Keratinocyte (primary cell): ENCODE measurements around the gene TCF7L2. TPM values are rescaled to one million over a fixed set of nuclear protein-coding genes. Genes with fewer than 3 reads are reported as not detected.
"Not testable (repeated sequence)": the region's sequence is repeated elsewhere in the genome, so short reads cannot be mapped to it uniquely, and the experiment has no call there.

Experiments
- DNase-seq: peaks from one replicate; pipeline ENCODE4 v3.0.0-alpha.2; 2011; ENCODE audit warnings: low read depth, missing footprints, low spot score
- FAIRE-seq: peaks from 2 replicates; lab custom pipeline; 2011; peaks lifted over from hg19 to GRCh38; lab: Jason Lieb, UNC
- H2AFZ ChIP-seq: 2 replicates; pipeline ENCODE4 v1.6.0; 2012; ENCODE audit warnings: low read length, control low read depth, inconsistent platforms; ENCODE audit not compliant: control insufficient read depth
- H3K27ac ChIP-seq: 2 replicates; pipeline ENCODE4 v1.5.1; 2011; ENCODE audit warnings: low read length; ENCODE audit not compliant: control insufficient read depth, insufficient read depth
- H3K27me3 ChIP-seq: 3 replicates; pipeline ENCODE4 v1.6.0; 2011; ENCODE audit warnings: low read length; ENCODE audit not compliant: control insufficient read depth, insufficient read depth; ENCODE audit errors: extremely low read depth
- H3K36me3 ChIP-seq, 2 experiments: 2 replicates in 1 of 2; 3 replicates in 1 of 2; pipeline ENCODE4 v1.5.1; 2011; ENCODE audit warnings: low read length in 2 of 2, mild to moderate bottlenecking in 1 of 2; ENCODE audit not compliant: control insufficient read depth in 2 of 2, insufficient read depth in 2 of 2; ENCODE audit errors: extremely low read depth in 1 of 2
- H3K4me1 ChIP-seq: 3 replicates; pipeline ENCODE4 v1.5.1; 2011; ENCODE audit warnings: low read length; ENCODE audit not compliant: control insufficient read depth, insufficient read depth; ENCODE audit errors: extremely low read depth
- H3K4me2 ChIP-seq: 3 replicates; pipeline ENCODE4 v1.6.0; 2011; ENCODE audit warnings: low read depth, low read length; ENCODE audit not compliant: control insufficient read depth, insufficient read depth; ENCODE audit errors: extremely low read depth
- H3K4me3 ChIP-seq, 3 experiments: fragments of 200-600 bp in 1 of 3; sonication (generic) in 1 of 3; 2 replicates in 2 of 3; 3 replicates in 1 of 3; pipeline ENCODE4 v1.5.1; 2011 to 2016; ENCODE audit warnings: low read length in 3 of 3, mild to moderate bottlenecking in 3 of 3, control low read depth in 2 of 3, inconsistent platforms in 1 of 3, low read depth in 1 of 3, mixed read lengths in 1 of 3, mixed run types in 1 of 3, moderate library complexity in 1 of 3; ENCODE audit not compliant: control insufficient read depth in 2 of 3, insufficient read depth in 2 of 3; ENCODE audit errors: extremely low read depth in 1 of 3
- H3K79me2 ChIP-seq: 2 replicates; pipeline ENCODE4 v1.6.0; 2012; ENCODE audit warnings: low read length; ENCODE audit not compliant: control insufficient read depth, insufficient read depth
- H3K9ac ChIP-seq: 3 replicates; pipeline ENCODE4 v1.6.0; 2011; ENCODE audit warnings: low read length; ENCODE audit not compliant: control insufficient read depth, insufficient read depth; ENCODE audit errors: extremely low read depth
- H3K9me1 ChIP-seq: 3 replicates; pipeline ENCODE4 v1.6.0; 2011; ENCODE audit warnings: low read length; ENCODE audit not compliant: control insufficient read depth, insufficient read depth; ENCODE audit errors: extremely low read depth
- H3K9me3 ChIP-seq: 2 replicates; pipeline ENCODE4 v1.5.1; 2012; ENCODE audit warnings: low read depth, low read length; ENCODE audit not compliant: control insufficient read depth
- H4K20me1 ChIP-seq: 3 replicates; pipeline ENCODE4 v1.6.0; 2011; ENCODE audit warnings: low read length; ENCODE audit not compliant: control insufficient read depth, insufficient read depth; ENCODE audit errors: extremely low read depth
- EZH2 ChIP-seq: IDR thresholded peaks from one replicate; pipeline ENCODE4 v1.6.1; 2012; ENCODE audit warnings: inconsistent platforms, mild to moderate bottlenecking, low read length, moderate library complexity
- dilution Hi-C: fragments of 300-500 bp; cut with MboI; formaldehyde crosslinking; loops from one replicate; pipeline ENCODE4 v1.7.0; 2020; ENCODE audit warnings: low sequenced_read_pairs; ENCODE audit not compliant: extremely low pct_ligation_motif_present
- polyA plus RNA-seq, 5 experiments: library from polyadenylated mRNA; depleted of rRNA in 3 of 5; stranded (reverse) in 3 of 5; stranded (forward) in 1 of 5; unstranded in 1 of 5; fragments of >200 nt; gene quantifications; 1 replicate in 1 of 5; 2 replicates in 3 of 5; 3 replicates in 1 of 5; pipeline versions ENCODE4 v1.2.1 to v1.2.3, GENCODE V29; 2011 to 2012; ENCODE audit warnings: missing spikeins in 2 of 5, low read depth in 1 of 5, low replicate concordance in 1 of 5
- TF ChIP-seq, protein P1 (sequence below), 3 experiments: IDR thresholded peaks in 1 of 3; conservative IDR thresholded peaks in 1 of 3; optimal IDR thresholded peaks in 1 of 3; 2 replicates in 2 of 3; 3 replicates in 1 of 3; pipeline versions ENCODE3 to v1.5.1; 2011; ENCODE audit warnings: low read length in 3 of 3, mild to moderate bottlenecking in 3 of 3, moderate library complexity in 2 of 3, control low read depth in 1 of 3, inconsistent platforms in 1 of 3; ENCODE audit not compliant: insufficient read depth in 2 of 3; ENCODE audit errors: extremely low read depth in 1 of 3

TCF7L2 gene
- polyA plus RNA-seq, 1 donor (not counting 4 experiments of a cell fraction or from before 2014, with no cell fraction given) = 2.5 TPM

- Histone ChIP-seq H3K4me3 (no peak overlapping the region), H3K9me3 (no peaks in the 10 kb centered on the region), H3K4me2 (no peak overlapping the region), H2AFZ (no peak overlapping the region), H3K36me3 (no peaks in the 10 kb centered on the region), H4K20me1 (no peaks in the 10 kb centered on the region), H3K79me2 (no peaks in the 10 kb centered on the region), H3K9ac (no peak overlapping the region), H3K27me3 (no peaks in the 10 kb centered on the region), H3K9me1 (no peaks in the 10 kb centered on the region), H3K27ac (no peak overlapping the region), H3K4me1 (peaks cover 8% of the 10 kb centered on the region)
- no peak for FAIRE-seq
- dilution Hi-C loops = no loop called here
- TF ChIP-seq, protein P1, sequence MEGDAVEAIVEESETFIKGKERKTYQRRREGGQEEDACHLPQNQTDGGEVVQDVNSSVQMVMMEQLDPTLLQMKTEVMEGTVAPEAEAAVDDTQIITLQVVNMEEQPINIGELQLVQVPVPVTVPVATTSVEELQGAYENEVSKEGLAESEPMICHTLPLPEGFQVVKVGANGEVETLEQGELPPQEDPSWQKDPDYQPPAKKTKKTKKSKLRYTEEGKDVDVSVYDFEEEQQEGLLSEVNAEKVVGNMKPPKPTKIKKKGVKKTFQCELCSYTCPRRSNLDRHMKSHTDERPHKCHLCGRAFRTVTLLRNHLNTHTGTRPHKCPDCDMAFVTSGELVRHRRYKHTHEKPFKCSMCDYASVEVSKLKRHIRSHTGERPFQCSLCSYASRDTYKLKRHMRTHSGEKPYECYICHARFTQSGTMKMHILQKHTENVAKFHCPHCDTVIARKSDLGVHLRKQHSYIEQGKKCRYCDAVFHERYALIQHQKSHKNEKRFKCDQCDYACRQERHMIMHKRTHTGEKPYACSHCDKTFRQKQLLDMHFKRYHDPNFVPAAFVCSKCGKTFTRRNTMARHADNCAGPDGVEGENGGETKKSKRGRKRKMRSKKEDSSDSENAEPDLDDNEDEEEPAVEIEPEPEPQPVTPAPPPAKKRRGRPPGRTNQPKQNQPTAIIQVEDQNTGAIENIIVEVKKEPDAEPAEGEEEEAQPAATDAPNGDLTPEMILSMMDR (optimal IDR thresholded peaks at IDR 0.05 in 1 of 3, IDR thresholded peaks at IDR 0.05 in 1 of 3, conservative IDR thresholded peaks at IDR 0.05 in 1 of 3; ENCODE audit: extremely low read depth in 1 of 3, insufficient read depth in 2 of 3, low read length in 3 of 3) = peak; percentile 58 to 77 (median 67)
- TF ChIP-seq EZH2 = no peak
- no peak for DNase-seq
Observed at GRCh38 chr10:113108194-113108835, 158.3 kb downstream of the TCF7L2 start.

GRCh38 chr10:113108948-113109347 lies 158.9 kb downstream of the TCF7L2 start:
- Histone ChIP-seq H4K20me1 (no peaks in the 10 kb centered on the region), H2AFZ (no peak overlapping the region), H3K79me2 (no peaks in the 10 kb centered on the region), H3K4me2 (no peak overlapping the region), H3K4me1 (peaks cover 8% of the 10 kb centered on the region), H3K27me3 (no peaks in the 10 kb centered on the region), H3K36me3 (no peaks in the 10 kb centered on the region), H3K27ac (no peak overlapping the region), H3K9me3 (no peaks in the 10 kb centered on the region), H3K4me3 (no peak overlapping the region), H3K9ac (no peak overlapping the region), H3K9me1 (no peaks in the 10 kb centered on the region)
- no peak for FAIRE-seq
- no peak for DNase-seq
- TF ChIP-seq EZH2 = no peak
- TF ChIP-seq, protein P1 (optimal IDR thresholded peaks at IDR 0.05 in 1 of 3, IDR thresholded peaks at IDR 0.05 in 1 of 3, conservative IDR thresholded peaks at IDR 0.05 in 1 of 3; ENCODE audit: extremely low read depth in 1 of 3, insufficient read depth in 2 of 3, low read length in 3 of 3) = no peak
- dilution Hi-C loops = no loop called here

DNA sequence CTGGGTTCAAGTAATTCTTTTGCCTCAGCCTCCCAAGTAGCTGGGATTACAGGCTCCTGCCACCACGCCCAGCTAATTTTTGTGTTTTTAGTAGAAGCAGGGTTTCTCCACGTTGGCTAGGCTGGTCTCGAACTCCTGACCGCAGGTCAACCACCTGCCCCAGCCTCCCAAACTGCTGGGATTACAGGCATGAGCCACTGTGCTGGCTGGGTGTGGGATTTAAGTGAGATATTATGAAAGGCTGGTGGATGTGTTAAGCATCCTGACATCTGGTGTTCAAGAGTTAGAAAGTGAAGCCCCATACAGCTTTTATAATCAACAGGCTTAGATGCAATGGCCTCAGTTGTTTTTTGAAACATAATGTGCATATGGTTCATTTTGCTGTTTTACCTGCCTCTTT lies 159.4 kb downstream of the TCF7L2 start:
- H3K4me3 ChIP-seq, dilution Hi-C loops, H3K79me2 ChIP-seq, H3K4me2 ChIP-seq, H3K9ac ChIP-seq, H3K27me3 ChIP-seq, H3K36me3 ChIP-seq, H3K9me1 ChIP-seq, H3K9me3 ChIP-seq, DNase-seq, FAIRE-seq, H4K20me1 ChIP-seq, H2AFZ ChIP-seq, H3K4me1 ChIP-seq, H3K27ac ChIP-seq: not testable (repeated sequence)
